H1 (cell line): ENCODE measurements around the gene CGREF1. TPM values are rescaled to one million over a fixed set of nuclear protein-coding genes. Genes with fewer than 3 reads are reported as not detected.

Experiments used
- CTCF ChIA-PET: fragments of 300-600 bp; sonication (Branson Sonifier 250); formaldehyde crosslinking; loops from one replicate; lab custom pipeline; 2021; ENCODE audit not compliant: partially characterized antibody; lab: Charles Lee
- POLR2A ChIA-PET: fragments of 300-600 bp; sonication (Branson Sonifier 250); formaldehyde crosslinking; loops from one replicate; lab custom pipeline; 2021; ENCODE audit warnings: inconsistent platforms; ENCODE audit not compliant: partially characterized antibody; lab: Charles Lee
- DNase-seq, 2 experiments: peaks; one replicate each; pipeline versions ENCODE4 v3.0.0 to v3.0.0-alpha.2; 2010 to 2022; ENCODE audit warnings: low spot score in 2 of 2, low read depth in 1 of 2, mixed read lengths in 1 of 2
- FAIRE-seq: peaks from 2 replicates; lab custom pipeline; 2011; peaks lifted over from hg19 to GRCh38; lab: Jason Lieb, UNC
- H2AFZ ChIP-seq: 2 replicates; pipeline ENCODE4 v1.8.1; 2012; ENCODE audit warnings: low read length, inconsistent platforms
- H2AK5ac ChIP-seq: 2 replicates; pipeline ENCODE4 v1.6.1; 2013; ENCODE audit warnings: low read depth, low read length
- H2BK120ac ChIP-seq: replicated peaks from 2 replicates; pipeline ENCODE3; 2013; ENCODE audit warnings: low read depth, low read length, inconsistent platforms
- H2BK12ac ChIP-seq: 2 replicates; pipeline ENCODE4 v1.6.1; 2013; ENCODE audit warnings: low read depth, low read length
- H2BK15ac ChIP-seq: 2 replicates; pipeline ENCODE4 v1.6.1; 2013; ENCODE audit warnings: low read length
- H2BK20ac ChIP-seq: 2 replicates; pipeline ENCODE4 v1.6.1; 2013; ENCODE audit warnings: low read length
- H2BK5ac ChIP-seq: 2 replicates; pipeline ENCODE4 v1.6.1; 2013; ENCODE audit warnings: low read depth, low read length
- H3K14ac ChIP-seq: 2 replicates; pipeline ENCODE4 v1.6.1; 2013; ENCODE audit warnings: inconsistent platforms; ENCODE audit not compliant: insufficient read length
- H3K18ac ChIP-seq: 2 replicates; pipeline ENCODE4 v1.6.1; 2013; ENCODE audit warnings: low read length; ENCODE audit errors: extremely low read depth
- H3K23ac ChIP-seq: 2 replicates; pipeline ENCODE4 v1.6.1; 2013; ENCODE audit warnings: inconsistent platforms; ENCODE audit not compliant: insufficient read length
- H3K23me2 ChIP-seq: 2 replicates; pipeline ENCODE4 v1.6.1; 2013; ENCODE audit warnings: low read depth, low read length
- H3K27ac ChIP-seq: 2 replicates; pipeline ENCODE4 v1.6.1; 2011; ENCODE audit warnings: low read depth, low read length, inconsistent platforms
- H3K27me3 ChIP-seq, 4 experiments: replicated peaks in 1 of 4; 1 replicate in 1 of 4; 2 replicates in 3 of 4; pipeline versions ENCODE4 v1.6.1 to v1.8.1; 2011 to 2013; ENCODE audit warnings: low read length in 3 of 4, mild to moderate bottlenecking in 3 of 4, inconsistent platforms in 2 of 4, mixed read lengths in 2 of 4, moderate library complexity in 1 of 4; ENCODE audit not compliant: control insufficient read depth in 3 of 4, insufficient read depth in 3 of 4; ENCODE audit errors: extremely low read depth in 1 of 4
- H3K36me3 ChIP-seq, 4 experiments: 2 replicates each; pipeline versions ENCODE4 v1.6.1 to v1.8.1; 2011 to 2013; ENCODE audit warnings: mild to moderate bottlenecking in 4 of 4, low read length in 3 of 4, moderate library complexity in 2 of 4, control low read depth in 1 of 4, inconsistent platforms in 1 of 4; ENCODE audit not compliant: insufficient read depth in 4 of 4, control insufficient read depth in 2 of 4
- H3K4ac ChIP-seq: replicated peaks from 2 replicates; pipeline ENCODE3; 2013; ENCODE audit warnings: low read length, low read depth, mixed read lengths, inconsistent platforms; ENCODE audit not compliant: insufficient read length
- H3K4me1 ChIP-seq, 4 experiments: replicated peaks in 1 of 4; 1 replicate in 1 of 4; 2 replicates in 3 of 4; pipeline versions ENCODE4 v1.6.1 to v1.8.1; 2011 to 2013; ENCODE audit warnings: low read length in 3 of 4, inconsistent platforms in 2 of 4, mixed read lengths in 1 of 4; ENCODE audit not compliant: insufficient read depth in 4 of 4, control insufficient read depth in 3 of 4
- H3K4me2 ChIP-seq, 2 experiments: 2 replicates each; pipeline versions ENCODE4 v1.6.1 to v1.8.1; 2011 to 2013; ENCODE audit warnings: low read depth in 2 of 2, low read length in 2 of 2, control low read depth in 1 of 2, inconsistent platforms in 1 of 2, mild to moderate bottlenecking in 1 of 2; ENCODE audit not compliant: insufficient read depth in 1 of 2
- H3K4me3 ChIP-seq, 4 experiments: fragments of 200-600, 300-600 bp in 1 of 4; sonication (generic), shearing (Covaris generic), sonication (Bioruptor Twin) in 1 of 4; 2 replicates each; pipeline versions ENCODE4 v1.5.1 to v1.8.1; 2011 to 2016; ENCODE audit warnings: low read length in 4 of 4, low read depth in 3 of 4, control low read depth in 2 of 4, inconsistent platforms in 2 of 4, mild to moderate bottlenecking in 2 of 4, mixed read lengths in 1 of 4, moderate library complexity in 1 of 4; ENCODE audit not compliant: insufficient read depth in 2 of 4; ENCODE audit errors: extremely low read depth in 1 of 4
- H3K56ac ChIP-seq: replicated peaks from 2 replicates; pipeline ENCODE3; 2013; ENCODE audit warnings: low read depth, mild to moderate bottlenecking, mixed read lengths, low read length, inconsistent platforms; ENCODE audit not compliant: insufficient read length
- H3K79me1 ChIP-seq: 2 replicates; pipeline ENCODE4 v1.6.1; 2013; ENCODE audit warnings: low read depth, low read length, control low read depth
- H3K79me2 ChIP-seq, 2 experiments: 2 replicates each; pipeline versions ENCODE4 v1.6.1 to v1.8.1; 2012 to 2013; ENCODE audit warnings: low read length in 2 of 2, mild to moderate bottlenecking in 2 of 2, inconsistent platforms in 1 of 2; ENCODE audit not compliant: insufficient read depth in 2 of 2, control insufficient read depth in 1 of 2
- H3K9ac ChIP-seq, 4 experiments: replicated peaks in 1 of 4; 1 replicate in 1 of 4; 2 replicates in 3 of 4; pipeline versions ENCODE4 v1.6.1 to v1.8.1; 2011 to 2013; ENCODE audit warnings: low read depth in 3 of 4, low read length in 3 of 4, control low read depth in 2 of 4, mild to moderate bottlenecking in 2 of 4, moderate library complexity in 2 of 4, inconsistent platforms in 1 of 4; ENCODE audit errors: extremely low read depth in 1 of 4
- H3K9me3 ChIP-seq, 2 experiments: 2 replicates each; pipeline versions ENCODE4 v1.6.1 to v1.8.1; 2012 to 2013; ENCODE audit warnings: mild to moderate bottlenecking in 2 of 2, moderate library complexity in 2 of 2, control low read depth in 1 of 2, inconsistent platforms in 1 of 2, low read depth in 1 of 2, low read length in 1 of 2, mixed read lengths in 1 of 2; ENCODE audit not compliant: insufficient read depth in 2 of 2
- H4K20me1 ChIP-seq, 2 experiments: replicated peaks in 1 of 2; 2 replicates each; pipeline versions ENCODE3 to v1.8.1; 2011 to 2013; ENCODE audit warnings: inconsistent platforms in 2 of 2, low read length in 2 of 2, mild to moderate bottlenecking in 1 of 2; ENCODE audit not compliant: insufficient read depth in 2 of 2, control insufficient read depth in 1 of 2
- H4K5ac ChIP-seq: 2 replicates; pipeline ENCODE4 v1.6.1; 2013; ENCODE audit warnings: low read length, low read depth, mixed read lengths, inconsistent platforms; ENCODE audit not compliant: insufficient read length
- H4K8ac ChIP-seq: 2 replicates; pipeline ENCODE4 v1.8.0; 2013; ENCODE audit warnings: mild to moderate bottlenecking, moderate library complexity, low read length, inconsistent platforms; ENCODE audit not compliant: insufficient read depth; ENCODE audit errors: extremely low read depth
- H4K91ac ChIP-seq: replicated peaks from 2 replicates; pipeline ENCODE3; 2013; ENCODE audit warnings: low read length, mixed read lengths, inconsistent platforms; ENCODE audit not compliant: insufficient read length
- BCL11A ChIP-seq, 2 experiments: IDR thresholded peaks; one replicate each; pipeline ENCODE4 v1.6.1; 2011; ENCODE audit warnings: low read depth in 2 of 2, low read length in 2 of 2, mild to moderate bottlenecking in 2 of 2
- CHD1 ChIP-seq: IDR thresholded peaks from 2 replicates; pipeline ENCODE4 v1.6.1; 2012; ENCODE audit warnings: low read depth, low read length, improper control_type of control experiment
- EP300 ChIP-seq, 2 experiments: IDR thresholded peaks; 1 replicate in 1 of 2; 2 replicates in 1 of 2; pipeline ENCODE4 v1.6.1; 2011 to 2012; ENCODE audit warnings: low read depth in 2 of 2, low read length in 2 of 2, mild to moderate bottlenecking in 2 of 2, borderline replicate concordance in 1 of 2, inconsistent platforms in 1 of 2, moderate library complexity in 1 of 2
- JUN ChIP-seq: IDR thresholded peaks from 2 replicates; pipeline ENCODE4 v1.6.1; 2011; ENCODE audit warnings: low read depth, mild to moderate bottlenecking, improper control_type of control experiment, low read length
- KDM1A ChIP-seq: fragments of 200-600, 300-600 bp; sonication (generic); IDR thresholded peaks from 2 replicates; pipeline ENCODE4 v1.7.1; 2016; ENCODE audit warnings: mild to moderate bottlenecking, low read length, borderline replicate concordance
- POU5F1 ChIP-seq: IDR thresholded peaks from 2 replicates; pipeline ENCODE4 v1.6.1; 2011; ENCODE audit warnings: low read depth, mild to moderate bottlenecking, low read length, moderate library complexity
- TAF7 ChIP-seq: optimal IDR thresholded peaks from 2 replicates; pipeline ENCODE3; 2011; ENCODE audit warnings: low read depth, mild to moderate bottlenecking, inconsistent platforms, low read length, moderate library complexity, borderline replicate concordance
- WGBS, 2 experiments: shearing (Covaris generic) in 1 of 2; methylation state at CpG; one replicate each; pipeline versions ENCODE4 v1.1.6 to v1.1.7; 2013 to 2015; ENCODE audit warnings: low lambda C conversion rate in 2 of 2, mixed read lengths in 2 of 2, inconsistent platforms in 1 of 2, low coverage in 1 of 2, missing lambda C conversion rate in 1 of 2; ENCODE audit not compliant: insufficient replicate concordance in 2 of 2, insufficient coverage in 1 of 2, insufficient read length in 1 of 2; ENCODE audit errors: extremely low coverage in 1 of 2, missing lambda C conversion rate in 1 of 2; 5-methylcytosine and 5-hydroxymethylcytosine counted together
- polyA plus RNA-seq, 7 experiments: library from polyadenylated mRNA; depleted of rRNA in 3 of 7; stranded (reverse) in 5 of 7; unstranded in 2 of 7; fragments of >200 nt in 5 of 7; fragments of 200-250 nt in 2 of 7; gene quantifications; 1 replicate in 5 of 7; 2 replicates in 1 of 7; 4 replicates in 1 of 7; pipeline versions ENCODE4 v1.2.1 to v1.2.3, GENCODE V29; 2011 to 2013; ENCODE audit warnings: missing spikeins in 2 of 7, mixed read lengths in 2 of 7
- total RNA-seq: library from RNA; stranded (reverse); fragmentation: NEBNext Ultra II Directional; extraction: Animal tissue kit (Norgen Biotek cat#: 25700); gene quantifications from 2 replicates; pipeline ENCODE4 v1.2.1, GENCODE V29; 2021
- TF ChIP-seq, protein P1 (sequence below): IDR thresholded peaks from 2 replicates; pipeline ENCODE4 v1.6.1; 2012; ENCODE audit warnings: inconsistent platforms

The CGREF1 gene
- total and polyA plus RNA-seq, 2 of the 8 experiments (the other 6 are each of a cell fraction or from before 2014, with no cell fraction given) = 2.5 to 3.4 TPM

- Histone ChIP-seq H2AFZ (no peak overlapping the region), H3K4me1 (peaks cover 0 to 2% (median under 1%) of the 10 kb centered on the region in 4 experiments; a peak in 2 of 7 replicates), H4K5ac (no peak overlapping the region), H3K79me2 (no peaks in the 10 kb centered on the region), H4K91ac (no peak overlapping the region), H3K27me3 (no peaks in the 10 kb centered on the region), H3K56ac (no peak overlapping the region), H3K4me3 (no peak overlapping the region), H3K9me3 (no peaks in the 10 kb centered on the region), H2BK120ac (no peak overlapping the region), H3K9ac (no peak overlapping the region), H3K36me3 (no peaks in the 10 kb centered on the region), H4K8ac (no peak overlapping the region), H2BK12ac (no peak overlapping the region), H3K23ac (no peak overlapping the region), H3K18ac (no peak overlapping the region), H3K79me1 (no peaks in the 10 kb centered on the region; the same call in 1 of the 2 replicates), H3K27ac (no peak overlapping the region), H2BK15ac (no peak overlapping the region), H2AK5ac (no peak overlapping the region), H3K14ac (no peak overlapping the region), H4K20me1 (no peaks in the 10 kb centered on the region), H2BK5ac (no peak overlapping the region), H3K4ac (no peak overlapping the region), H3K4me2 (no peak overlapping the region), H3K23me2 (no peaks in the 10 kb centered on the region), H2BK20ac (no peak overlapping the region)
- WGBS, 2 experiments = 82% methylated on average over 9 of the region's 10 CpGs; no CpG with 5 or more reads in 1 of the 2 experiments
- TF ChIP-seq, protein P1, sequence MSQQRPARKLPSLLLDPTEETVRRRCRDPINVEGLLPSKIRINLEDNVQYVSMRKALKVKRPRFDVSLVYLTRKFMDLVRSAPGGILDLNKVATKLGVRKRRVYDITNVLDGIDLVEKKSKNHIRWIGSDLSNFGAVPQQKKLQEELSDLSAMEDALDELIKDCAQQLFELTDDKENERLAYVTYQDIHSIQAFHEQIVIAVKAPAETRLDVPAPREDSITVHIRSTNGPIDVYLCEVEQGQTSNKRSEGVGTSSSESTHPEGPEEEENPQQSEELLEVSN = no peak
- TF ChIP-seq TAF7 = no peak
- no peak for TF ChIP-seq JUN
- no peak for TF ChIP-seq KDM1A
- TF ChIP-seq POU5F1 = no peak
- no peak for TF ChIP-seq BCL11A (IDR thresholded peaks at IDR 0.05; ENCODE audit: low read depth in 2 of 2, low read length in 2 of 2)
- TF ChIP-seq EP300 (IDR thresholded peaks at IDR 0.05; ENCODE audit: borderline replicate concordance in 1 of 2, low read depth in 2 of 2, low read length in 2 of 2) = no peak
- no peak for TF ChIP-seq CHD1
- ChIA-PET POLR2A (interaction anchor here (0.7 to 3.4 kb wide), 8 partner anchors 14 to 149 kb away, joined by 3 to 10 read pairs (median 3); partner anchors contain the start of genes ATRAID, OST4, PREB and SLC5A6), CTCF (interaction anchor here (0.7 to 12.7 kb wide), 28 partner anchors 11 to 204 kb away, joined by 3 to 120 read pairs (median 8); partner anchors contain the start of genes ABHD1, KHK, PREB and PRR30)
- no peak for FAIRE-seq
- DNase-seq = no peak
Observed at GRCh38 chr2:27100036-27100435, 18.9 kb downstream of the CGREF1 start.
